HepG2 (cell line): ENCODE measurements around the gene RPL36AL. TPM values are rescaled to one million over a fixed set of nuclear protein-coding genes. Genes with fewer than 3 reads are reported as not detected.

Source experiments
- CAMTA2 ChIP-seq: sonication (generic); formaldehyde crosslinking; IDR thresholded peaks from 2 replicates; pipeline ENCODE4 v1.4.0; 2020; ENCODE audit warnings: mild to moderate bottlenecking, missing genetic modification reagents, borderline replicate concordance
- DMTF1 ChIP-seq: sonication (generic); formaldehyde crosslinking; IDR thresholded peaks from 2 replicates; pipeline ENCODE4 v1.4.0; 2020; ENCODE audit warnings: mild to moderate bottlenecking, missing genetic modification reagents
- PHF20 ChIP-seq: sonication (generic); formaldehyde crosslinking; IDR thresholded peaks from 2 replicates; pipeline ENCODE4 v1.5.0; 2020; ENCODE audit warnings: mild to moderate bottlenecking, missing genetic modification reagents
- SAFB2 ChIP-seq: sonication (generic); formaldehyde crosslinking; IDR thresholded peaks from 2 replicates; pipeline ENCODE4 v1.5.1; 2020; ENCODE audit warnings: missing genetic modification reagents, low read depth, mild to moderate bottlenecking, borderline replicate concordance
- SNAI1 ChIP-seq: sonication (generic); formaldehyde crosslinking; IDR thresholded peaks from 2 replicates; pipeline ENCODE4 v1.5.0; 2020; ENCODE audit warnings: mild to moderate bottlenecking, missing genetic modification reagents, borderline replicate concordance
- TEF ChIP-seq: sonication (generic); formaldehyde crosslinking; IDR thresholded peaks from 2 replicates; pipeline ENCODE4 v1.5.0; 2020; ENCODE audit warnings: missing genetic modification reagents
- THRA ChIP-seq: sonication (generic); formaldehyde crosslinking; IDR thresholded peaks from 2 replicates; pipeline ENCODE4 v1.4.0; 2020; ENCODE audit warnings: missing genetic modification reagents, borderline replicate concordance
- ZFP37 ChIP-seq: sonication (generic); formaldehyde crosslinking; IDR thresholded peaks from 2 replicates; pipeline ENCODE4 v1.4.0; 2020; ENCODE audit warnings: missing genetic modification reagents, borderline replicate concordance
- ZKSCAN8 ChIP-seq: IDR thresholded peaks from 2 replicates; pipeline ENCODE4 v1.6.1; 2016; ENCODE audit warnings: borderline replicate concordance, missing genetic modification reagents, missing compliant biosample characterization
- ZNF18 ChIP-seq: sonication (generic); formaldehyde crosslinking; IDR thresholded peaks from 2 replicates; pipeline ENCODE4 v1.8.0; 2022; ENCODE audit warnings: mild to moderate bottlenecking, missing genetic modification reagents; ENCODE audit not compliant: insufficient replicate concordance
- ZNF446 ChIP-seq: sonication (generic); formaldehyde crosslinking; IDR thresholded peaks from 2 replicates; pipeline ENCODE4 v1.5.0; 2020; ENCODE audit warnings: mild to moderate bottlenecking, missing genetic modification reagents
- ZNF570 ChIP-seq: sonication (generic); formaldehyde crosslinking; IDR thresholded peaks from 2 replicates; pipeline ENCODE4 v1.4.0; 2020; ENCODE audit warnings: mild to moderate bottlenecking, missing genetic modification reagents, borderline replicate concordance
- ZNF7 ChIP-seq: IDR thresholded peaks from 2 replicates; pipeline ENCODE4 v1.6.1; 2016; ENCODE audit warnings: missing biosample characterization, missing genetic modification reagents
- polyA plus RNA-seq, 8 experiments: library from polyadenylated mRNA; depleted of rRNA in 3 of 8; stranded (reverse) in 7 of 8; unstranded in 1 of 8; fragments of >200 nt; fragmentation: Illumina TruSeq in 4 of 8; extraction: Trizol in 4 of 8; gene quantifications; 2 replicates each; pipeline versions ENCODE4 v1.2.1 to v1.2.3, GENCODE V29; 2011 to 2016; ENCODE audit warnings: low read depth in 4 of 8, missing spikeins in 1 of 8, mixed read lengths in 1 of 8; ENCODE audit not compliant: insufficient read depth in 1 of 8
- total RNA-seq, 5 experiments: library from RNA; depleted of rRNA; stranded (reverse); fragments of >200 nt; fragmentation: Illumina TruSeq; extraction: Trizol; gene quantifications; 2 replicates each; pipeline ENCODE4 v1.2.3, GENCODE V29; 2016; ENCODE audit warnings: low read depth in 1 of 5
- TF ChIP-seq, protein P1 (sequence below): sonication (generic); formaldehyde crosslinking; IDR thresholded peaks from 2 replicates; pipeline ENCODE4 v1.4.0; 2020; ENCODE audit warnings: missing genetic modification reagents, borderline replicate concordance
- TF ChIP-seq, protein P2 (sequence below), 2 experiments: sonication (generic) in 1 of 2; formaldehyde crosslinking in 1 of 2; IDR thresholded peaks; 2 replicates each; pipeline versions ENCODE4 v1.4.0 to v1.6.1; 2018 to 2020; ENCODE audit warnings: missing genetic modification reagents in 2 of 2, borderline replicate concordance in 1 of 2, low read depth in 1 of 2, mild to moderate bottlenecking in 1 of 2, missing biosample characterization in 1 of 2
- TF ChIP-seq, protein P3 (sequence below): sonication (generic); formaldehyde crosslinking; conservative IDR thresholded peaks from 2 replicates; pipeline ENCODE4 v1.8.0; 2022; ENCODE audit warnings: missing genetic modification reagents

The RPL36AL gene
- total and polyA plus RNA-seq, 2 of the 13 experiments (the other 11 are each of a cell fraction or from before 2014, with no cell fraction given), result 90.0 to 294 TPM

GRCh38 chr14:49586673-49587460 lies 33.6 kb downstream of the RPL36AL start (continued):
- no peak for TF ChIP-seq ZNF7 (CRISPR knock-in tag)
- TF ChIP-seq, protein P1, sequence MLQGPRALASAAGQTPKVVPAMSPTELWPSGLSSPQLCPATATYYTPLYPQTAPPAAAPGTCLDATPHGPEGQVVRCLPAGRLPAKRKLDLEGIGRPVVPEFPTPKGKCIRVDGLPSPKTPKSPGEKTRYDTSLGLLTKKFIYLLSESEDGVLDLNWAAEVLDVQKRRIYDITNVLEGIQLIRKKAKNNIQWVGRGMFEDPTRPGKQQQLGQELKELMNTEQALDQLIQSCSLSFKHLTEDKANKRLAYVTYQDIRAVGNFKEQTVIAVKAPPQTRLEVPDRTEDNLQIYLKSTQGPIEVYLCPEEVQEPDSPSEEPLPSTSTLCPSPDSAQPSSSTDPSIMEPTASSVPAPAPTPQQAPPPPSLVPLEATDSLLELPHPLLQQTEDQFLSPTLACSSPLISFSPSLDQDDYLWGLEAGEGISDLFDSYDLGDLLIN (CRISPR knock-in tag), result no peak
- TF ChIP-seq TEF (CRISPR knock-in tag), result no peak; the same call in 1 of the 2 replicates
- TF ChIP-seq SNAI1 (CRISPR knock-in tag), result no peak
- TF ChIP-seq SAFB2, result no peak
- TF ChIP-seq DMTF1 (CRISPR knock-in tag), result no peak
- TF ChIP-seq ZFP37 (CRISPR knock-in tag), result no peak
- TF ChIP-seq, protein P2, sequence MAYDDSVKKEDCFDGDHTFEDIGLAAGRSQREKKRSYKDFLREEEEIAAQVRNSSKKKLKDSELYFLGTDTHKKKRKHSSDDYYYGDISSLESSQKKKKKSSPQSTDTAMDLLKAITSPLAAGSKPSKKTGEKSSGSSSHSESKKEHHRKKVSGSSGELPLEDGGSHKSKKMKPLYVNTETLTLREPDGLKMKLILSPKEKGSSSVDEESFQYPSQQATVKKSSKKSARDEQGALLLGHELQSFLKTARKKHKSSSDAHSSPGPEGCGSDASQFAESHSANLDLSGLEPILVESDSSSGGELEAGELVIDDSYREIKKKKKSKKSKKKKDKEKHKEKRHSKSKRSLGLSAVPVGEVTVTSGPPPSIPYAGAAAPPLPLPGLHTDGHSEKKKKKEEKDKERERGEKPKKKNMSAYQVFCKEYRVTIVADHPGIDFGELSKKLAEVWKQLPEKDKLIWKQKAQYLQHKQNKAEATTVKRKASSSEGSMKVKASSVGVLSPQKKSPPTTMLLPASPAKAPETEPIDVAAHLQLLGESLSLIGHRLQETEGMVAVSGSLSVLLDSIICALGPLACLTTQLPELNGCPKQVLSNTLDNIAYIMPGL (CRISPR knock-in tag; IDR thresholded peaks at IDR 0.05; ENCODE audit: borderline replicate concordance in 1 of 2, low read depth in 1 of 2), result peak; percentile 63 to 92; a peak in 3 of 4 replicates
- no peak; the same call in 1 of the 2 replicates for TF ChIP-seq THRA
- no peak for TF ChIP-seq ZNF446
- no peak for TF ChIP-seq ZKSCAN8
- no peak for TF ChIP-seq ZNF18
- no peak for TF ChIP-seq PHF20 (CRISPR knock-in tag)
- TF ChIP-seq, protein P3, sequence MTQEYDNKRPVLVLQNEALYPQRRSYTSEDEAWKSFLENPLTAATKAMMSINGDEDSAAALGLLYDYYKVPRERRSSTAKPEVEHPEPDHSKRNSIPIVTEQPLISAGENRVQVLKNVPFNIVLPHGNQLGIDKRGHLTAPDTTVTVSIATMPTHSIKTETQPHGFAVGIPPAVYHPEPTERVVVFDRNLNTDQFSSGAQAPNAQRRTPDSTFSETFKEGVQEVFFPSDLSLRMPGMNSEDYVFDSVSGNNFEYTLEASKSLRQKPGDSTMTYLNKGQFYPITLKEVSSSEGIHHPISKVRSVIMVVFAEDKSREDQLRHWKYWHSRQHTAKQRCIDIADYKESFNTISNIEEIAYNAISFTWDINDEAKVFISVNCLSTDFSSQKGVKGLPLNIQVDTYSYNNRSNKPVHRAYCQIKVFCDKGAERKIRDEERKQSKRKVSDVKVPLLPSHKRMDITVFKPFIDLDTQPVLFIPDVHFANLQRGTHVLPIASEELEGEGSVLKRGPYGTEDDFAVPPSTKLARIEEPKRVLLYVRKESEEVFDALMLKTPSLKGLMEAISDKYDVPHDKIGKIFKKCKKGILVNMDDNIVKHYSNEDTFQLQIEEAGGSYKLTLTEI (CRISPR knock-in tag), result no peak
- no peak for TF ChIP-seq ZNF570 (CRISPR knock-in tag)
- TF ChIP-seq CAMTA2 (CRISPR knock-in tag), result no peak
